Stimulated activated CD8-positive, alpha-beta memory T cell treated with anti-CD3 and anti-CD28 coated beads, Interleukin-4, amount 100 ng/mL, for 48 hours (primary cell): ENCODE results near the gene PAPLN.
"Not testable (repeated sequence)": the region's sequence is repeated elsewhere in the genome, so short reads cannot be mapped to it uniquely, and the experiment has no call there.

Experiments used
- DNase-seq: peaks from one replicate; pipeline ENCODE4 v3.0.0-alpha.2; 2020

PAPLN gene, protein sequence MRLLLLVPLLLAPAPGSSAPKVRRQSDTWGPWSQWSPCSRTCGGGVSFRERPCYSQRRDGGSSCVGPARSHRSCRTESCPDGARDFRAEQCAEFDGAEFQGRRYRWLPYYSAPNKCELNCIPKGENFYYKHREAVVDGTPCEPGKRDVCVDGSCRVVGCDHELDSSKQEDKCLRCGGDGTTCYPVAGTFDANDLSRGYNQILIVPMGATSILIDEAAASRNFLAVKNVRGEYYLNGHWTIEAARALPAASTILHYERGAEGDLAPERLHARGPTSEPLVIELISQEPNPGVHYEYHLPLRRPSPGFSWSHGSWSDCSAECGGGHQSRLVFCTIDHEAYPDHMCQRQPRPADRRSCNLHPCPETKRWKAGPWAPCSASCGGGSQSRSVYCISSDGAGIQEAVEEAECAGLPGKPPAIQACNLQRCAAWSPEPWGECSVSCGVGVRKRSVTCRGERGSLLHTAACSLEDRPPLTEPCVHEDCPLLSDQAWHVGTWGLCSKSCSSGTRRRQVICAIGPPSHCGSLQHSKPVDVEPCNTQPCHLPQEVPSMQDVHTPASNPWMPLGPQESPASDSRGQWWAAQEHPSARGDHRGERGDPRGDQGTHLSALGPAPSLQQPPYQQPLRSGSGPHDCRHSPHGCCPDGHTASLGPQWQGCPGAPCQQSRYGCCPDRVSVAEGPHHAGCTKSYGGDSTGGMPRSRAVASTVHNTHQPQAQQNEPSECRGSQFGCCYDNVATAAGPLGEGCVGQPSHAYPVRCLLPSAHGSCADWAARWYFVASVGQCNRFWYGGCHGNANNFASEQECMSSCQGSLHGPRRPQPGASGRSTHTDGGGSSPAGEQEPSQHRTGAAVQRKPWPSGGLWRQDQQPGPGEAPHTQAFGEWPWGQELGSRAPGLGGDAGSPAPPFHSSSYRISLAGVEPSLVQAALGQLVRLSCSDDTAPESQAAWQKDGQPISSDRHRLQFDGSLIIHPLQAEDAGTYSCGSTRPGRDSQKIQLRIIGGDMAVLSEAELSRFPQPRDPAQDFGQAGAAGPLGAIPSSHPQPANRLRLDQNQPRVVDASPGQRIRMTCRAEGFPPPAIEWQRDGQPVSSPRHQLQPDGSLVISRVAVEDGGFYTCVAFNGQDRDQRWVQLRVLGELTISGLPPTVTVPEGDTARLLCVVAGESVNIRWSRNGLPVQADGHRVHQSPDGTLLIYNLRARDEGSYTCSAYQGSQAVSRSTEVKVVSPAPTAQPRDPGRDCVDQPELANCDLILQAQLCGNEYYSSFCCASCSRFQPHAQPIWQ

GRCh38 chr14:73237219-73237785 lies at the start of gene PAPLN:
PAPLN (plus strand) TSS chr14:73237506; CDS start chr14:73239779, 2,273 bp downstream.
- no peak for DNase-seq

DNA sequence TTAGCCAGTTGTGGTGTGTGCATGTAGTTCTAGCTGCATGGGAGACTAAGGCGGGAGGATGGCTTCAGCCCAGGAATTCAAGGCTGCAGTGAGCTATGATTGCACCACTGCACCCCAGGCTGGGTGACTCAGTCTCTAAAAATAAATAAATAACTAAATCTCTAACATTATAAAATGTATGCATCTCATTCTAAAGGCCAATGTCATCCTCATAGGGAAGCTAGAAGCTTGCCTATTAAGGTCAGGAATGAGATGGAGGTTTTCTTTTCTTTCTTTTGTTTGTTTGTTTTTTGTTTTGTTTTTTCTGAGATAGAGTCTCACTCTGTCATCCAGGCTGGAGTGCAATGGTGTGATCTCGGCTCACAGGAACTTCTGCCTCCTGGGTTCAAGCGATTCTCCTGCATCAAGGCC lies 48.8 kb upstream of the PAPLN start:
- DNase-seq: no peak

DNA sequence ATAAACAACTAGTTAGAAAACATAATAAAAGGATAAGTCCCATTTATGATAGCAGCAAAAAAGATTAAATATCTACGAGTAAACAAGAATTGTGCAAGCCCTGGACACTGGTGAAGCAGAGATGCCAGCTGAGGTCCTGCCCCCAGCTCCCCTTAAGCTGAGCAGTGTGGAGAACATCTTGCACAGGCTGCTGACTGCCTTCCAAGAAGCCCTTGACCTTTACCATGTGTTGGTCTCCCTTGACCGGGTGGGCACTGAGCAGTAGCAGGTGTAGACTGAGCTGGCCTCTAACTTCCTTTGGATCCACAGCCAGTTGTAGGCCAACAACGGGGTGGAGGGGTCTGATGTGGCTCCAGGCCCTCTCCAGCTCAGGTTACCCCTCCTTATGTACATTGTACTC lies 47.7 kb upstream of the PAPLN start:
- no peak for DNase-seq

DNA sequence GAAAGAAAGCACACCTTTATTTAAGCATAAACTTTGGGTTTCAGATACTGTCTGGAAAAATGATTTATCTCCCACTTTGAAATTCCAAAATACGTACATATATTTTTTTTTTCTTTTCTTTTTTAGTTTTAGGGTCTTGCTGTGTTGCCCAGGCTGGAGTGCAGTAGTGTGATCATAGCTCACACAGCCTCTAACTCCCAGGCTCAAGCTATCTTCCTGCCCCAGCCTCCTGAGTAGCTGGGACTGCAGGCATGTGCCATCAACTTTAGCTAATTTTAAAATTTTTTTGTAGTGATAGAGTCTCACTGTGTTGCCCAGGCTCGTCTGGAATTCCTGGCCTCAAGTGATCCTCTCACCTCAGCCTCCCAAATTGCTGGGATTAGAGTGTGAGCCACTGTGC lies 45.9 kb upstream of the PAPLN start:
- no peak for DNase-seq

- DNase-seq: not testable (repeated sequence)
These were observed 43.0 kb upstream of the PAPLN start for GRCh38 chr14:73194306-73194705.

- DNase-seq: no peak
These were observed 39.1 kb upstream of the PAPLN start for GRCh38 chr14:73198253-73198652.

GRCh38 chr14:73203527-73203926 lies 33.8 kb upstream of the PAPLN start:
- no peak for DNase-seq

GRCh38 chr14:73207615-73208014 lies 29.7 kb upstream of the PAPLN start:
- DNase-seq: no peak

DNA sequence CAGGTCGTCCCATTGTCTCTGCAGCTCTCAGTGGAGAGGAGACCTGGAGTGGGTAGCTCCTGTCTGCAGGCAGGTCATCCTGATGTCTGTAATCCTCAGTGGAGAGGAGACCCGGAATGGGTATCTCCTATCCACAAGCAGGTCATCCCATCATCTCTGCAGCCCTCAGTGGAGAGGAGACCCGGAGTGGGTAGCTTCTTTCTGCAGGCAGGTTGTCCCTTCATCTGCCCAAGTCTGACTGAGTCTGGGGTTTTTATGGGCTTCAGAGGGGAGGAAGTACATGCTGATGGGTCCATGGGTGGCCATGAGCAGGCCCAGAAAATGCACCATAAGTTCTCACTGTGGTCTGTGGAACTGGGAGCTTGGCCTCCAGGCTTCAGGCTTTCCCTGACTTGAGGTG lies 28.9 kb upstream of the PAPLN start:
- no peak for DNase-seq

DNA sequence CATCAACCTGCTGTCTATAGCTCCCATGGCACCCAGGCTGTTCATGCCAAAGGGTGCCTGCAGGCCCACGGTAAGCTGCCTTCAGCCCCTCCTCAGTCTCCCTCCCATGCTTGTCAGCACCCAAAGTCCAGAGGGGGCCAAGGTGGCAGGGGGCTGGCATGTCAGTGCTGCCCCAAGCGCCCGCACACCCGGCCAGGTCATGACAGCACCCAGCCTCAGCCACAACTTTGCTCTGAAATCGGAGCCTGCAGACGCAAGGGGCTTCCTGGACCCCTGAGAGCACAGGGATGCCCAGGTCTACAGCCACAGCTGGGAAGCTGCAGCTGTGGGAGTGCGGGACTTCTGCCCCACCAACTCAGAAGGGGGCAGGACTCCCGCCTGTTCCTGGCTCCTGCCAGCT lies 28.5 kb upstream of the PAPLN start:
- DNase-seq: no peak

GRCh38 chr14:73209953-73210352 lies 27.4 kb upstream of the PAPLN start:
- DNase-seq: no peak

DNA sequence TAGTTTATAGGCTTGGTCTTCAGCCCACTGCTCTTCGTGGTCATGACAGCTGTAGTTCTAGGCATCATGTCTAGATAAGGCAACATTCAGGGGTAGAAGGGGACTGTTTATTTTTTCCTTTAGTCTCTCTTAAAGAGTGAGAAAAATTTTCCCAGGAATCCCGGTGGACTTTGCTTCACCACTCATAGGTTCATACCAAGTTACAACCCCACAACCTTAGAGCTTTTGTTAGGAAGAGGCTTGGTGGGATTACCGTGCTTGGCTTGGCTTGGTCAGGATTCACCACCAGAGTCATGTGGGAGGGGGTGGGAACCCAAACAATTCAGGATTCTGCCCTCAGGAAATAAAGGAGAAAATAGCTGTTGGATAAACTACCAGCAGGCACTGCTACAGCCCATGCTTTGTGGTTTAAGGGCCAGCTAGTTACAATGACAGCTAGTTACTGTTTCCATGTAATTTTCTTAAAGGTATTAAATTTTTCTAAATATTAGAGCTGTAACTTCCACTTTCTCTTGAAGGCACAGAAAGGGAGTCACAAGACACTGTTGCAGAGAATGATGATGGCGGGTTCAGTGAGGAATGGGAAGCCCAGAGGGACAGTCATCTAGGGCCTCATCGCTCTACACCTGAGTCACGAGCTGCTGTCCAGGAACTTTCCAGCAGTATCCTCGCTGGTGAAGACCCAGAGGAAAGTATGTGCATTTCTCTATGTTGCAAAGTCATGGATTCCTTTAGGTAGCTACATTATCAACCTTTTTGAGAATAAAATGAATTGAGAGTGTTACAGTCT lies 25.9 kb upstream of the PAPLN start:
- DNase-seq: no peak

- no peak for DNase-seq
These were observed 21.3 kb upstream of the PAPLN start for GRCh38 chr14:73216030-73216429.

- no peak for DNase-seq
These were observed 19.9 kb upstream of the PAPLN start for GRCh38 chr14:73217411-73217810.

- DNase-seq: no peak
These were observed 17.2 kb upstream of the PAPLN start for GRCh38 chr14:73220061-73220460.

DNA sequence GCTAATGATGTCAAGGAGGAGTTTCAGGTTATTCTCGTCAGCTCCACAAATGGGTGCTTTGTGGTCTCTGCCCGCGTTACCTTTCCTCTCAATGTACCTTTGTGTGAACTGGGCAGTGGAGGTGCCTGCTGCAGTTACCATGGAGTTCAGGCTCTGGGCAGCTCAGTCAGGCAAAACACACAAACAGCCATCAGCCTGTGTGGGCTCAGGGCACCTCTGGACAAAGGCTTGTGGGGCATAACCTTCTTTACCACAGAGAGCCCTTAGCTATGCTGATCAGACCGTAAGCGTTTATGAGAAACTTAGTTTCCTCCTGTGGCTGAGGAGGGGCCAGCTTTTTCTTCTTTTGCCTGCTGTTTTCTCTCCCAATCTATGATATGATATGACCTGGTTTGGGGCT lies 16.7 kb upstream of the PAPLN start:
- no peak for DNase-seq

DNA sequence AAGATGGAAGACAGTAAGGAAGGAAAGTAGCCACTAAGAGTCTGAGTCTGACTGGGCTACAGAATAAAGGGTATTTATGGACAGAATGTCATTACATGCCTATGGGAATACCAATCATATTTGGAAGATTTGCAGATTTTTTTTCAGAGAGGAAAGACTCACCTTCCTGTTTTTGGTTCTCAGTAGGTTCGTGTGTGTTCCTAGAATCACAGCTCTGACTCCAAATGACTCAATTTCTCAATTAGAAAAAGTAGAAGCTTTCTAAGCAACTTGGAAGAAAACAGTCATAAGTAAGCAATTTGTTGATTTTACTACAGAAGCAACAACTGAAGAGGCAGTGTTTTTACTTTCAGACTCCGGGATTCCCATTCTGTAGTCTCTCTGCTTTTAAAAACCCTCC lies 15.4 kb upstream of the PAPLN start:
- no peak for DNase-seq

DNA sequence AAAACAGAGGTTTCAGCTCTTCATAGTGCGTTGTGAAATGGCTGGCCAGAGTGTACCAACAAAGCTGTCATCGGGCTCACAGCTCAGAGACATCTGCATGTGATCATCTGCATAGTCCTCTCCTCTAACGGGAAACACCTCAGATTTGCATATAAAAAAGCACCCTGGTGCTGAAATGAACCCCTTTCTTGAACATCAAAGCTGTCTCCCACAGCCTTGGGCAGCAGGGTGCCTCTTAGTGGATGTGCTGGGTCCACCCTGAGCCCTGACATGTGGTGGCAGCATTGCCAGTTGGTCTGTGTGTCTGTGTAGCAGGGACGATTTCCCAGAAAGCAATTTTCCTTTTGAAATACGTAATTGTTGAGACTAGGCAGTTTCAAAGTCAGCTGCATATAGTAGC lies 14.3 kb upstream of the PAPLN start:
- DNase-seq: no peak

DNA sequence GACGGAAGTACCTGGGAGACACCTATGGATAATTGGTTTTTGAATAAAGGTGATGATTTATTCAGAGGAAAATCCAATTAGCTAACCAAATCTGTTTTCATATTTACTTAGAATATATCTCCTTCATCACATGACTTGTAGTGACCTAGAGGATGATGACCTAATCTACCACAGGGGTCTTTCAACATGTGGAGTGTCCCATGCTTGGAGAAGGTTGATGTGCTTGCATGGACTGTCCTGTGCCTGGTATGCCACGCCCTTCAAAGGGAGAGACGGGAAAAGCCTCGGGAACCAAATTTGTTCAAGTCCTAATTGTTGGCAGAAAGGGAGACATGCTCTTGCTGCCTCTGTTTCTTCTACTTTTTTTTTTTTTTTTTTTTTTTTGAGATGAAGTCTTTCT lies 11.8 kb upstream of the PAPLN start:
- DNase-seq: no peak

GRCh38 chr14:73227812-73228781 lies 9.2 kb upstream of the PAPLN start:
- DNase-seq: no peak

DNA sequence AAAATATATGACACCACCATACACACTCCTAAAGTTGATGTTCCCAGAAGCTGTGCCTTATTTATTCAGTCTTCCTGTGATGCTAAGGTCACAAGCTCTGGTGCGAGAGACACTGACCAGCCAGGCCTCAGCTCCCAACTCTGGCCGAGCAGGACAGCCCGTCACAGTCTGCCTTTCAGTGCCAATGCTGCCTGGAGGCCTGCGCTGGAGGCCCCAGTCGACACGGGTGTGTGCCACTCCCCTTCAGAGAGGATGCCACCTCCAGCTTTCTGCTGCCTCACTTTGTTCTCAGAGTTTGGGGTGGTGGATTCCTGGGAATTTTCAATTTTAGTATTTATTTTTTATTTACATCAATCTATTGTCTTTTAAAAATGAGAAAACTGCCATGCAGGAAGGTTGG lies 7.3 kb upstream of the PAPLN start:
- no peak for DNase-seq
